GM18502 (cell line): ENCODE results near the gene SPATA31A7.
"Not testable (repeated sequence)": the region's sequence is repeated elsewhere in the genome, so short reads cannot be mapped to it uniquely, and the experiment has no call there.

Experiments
- ATAC-seq: cut with Tn5 transposase; IDR thresholded peaks from one replicate; pipeline ENCODE4 v1.9.1; 2021; ENCODE audit warnings: mild to moderate bottlenecking; ENCODE audit not compliant: unreplicated experiment, poor library complexity

Gene SPATA31A7

DNA sequence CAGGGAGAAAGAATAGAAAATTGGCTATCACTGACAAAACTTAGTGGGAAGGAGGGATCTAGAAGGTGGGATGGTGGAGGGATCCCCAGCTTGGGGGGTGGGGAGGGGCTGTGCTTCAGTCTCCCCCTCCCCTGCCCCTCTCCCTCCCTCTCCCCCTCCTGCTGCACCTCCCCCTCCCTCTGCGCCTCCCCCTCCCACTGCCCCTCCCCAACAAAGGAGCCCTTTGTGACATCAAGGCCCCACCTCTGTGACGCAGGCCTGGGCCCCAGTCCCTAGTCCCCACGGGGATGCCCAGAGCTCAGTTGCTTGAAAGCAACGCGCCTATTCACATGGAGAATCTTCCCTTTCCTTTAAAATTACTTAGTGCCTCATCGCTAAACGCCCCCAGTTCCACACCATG is at the start of gene SPATA31A7:
Gene SPATA31A7, plus strand, starts transcription at position 301 of the 400 bp plus-strand sequence. Its CDS starts 29 bp downstream, at position 330.
- ATAC-seq = not testable (repeated sequence)

DNA sequence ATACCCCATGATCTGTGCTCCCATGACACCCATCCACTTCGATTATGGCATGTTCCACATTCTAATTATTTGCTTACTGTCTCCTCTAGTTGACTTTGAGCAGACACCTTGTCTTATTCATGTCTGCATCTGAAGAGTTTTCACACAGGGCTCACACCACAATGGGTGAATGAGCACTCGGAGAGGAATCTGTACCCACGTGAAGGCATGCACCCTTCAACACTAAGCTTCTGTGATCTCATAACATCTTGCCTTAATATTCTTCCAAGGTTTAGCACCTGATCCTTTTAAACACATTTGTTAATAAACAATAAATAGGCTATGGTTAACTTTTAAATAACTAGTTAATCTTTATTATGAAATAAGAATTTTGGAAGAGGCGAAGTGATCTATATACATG is 36.6 kb downstream of the SPATA31A7 start:
- not testable (repeated sequence) for ATAC-seq
